HUES6 (cell line): ENCODE data around the gene RPS6KA3.
"Not testable (repeated sequence)": the region's sequence is repeated elsewhere in the genome, so short reads cannot be mapped to it uniquely, and the experiment has no call there.

ENCODE experiments used
- H3K27ac ChIP-seq: 2 replicates; pipeline ENCODE4 v1.7.0; 2013; ENCODE audit warnings: low read depth, mild to moderate bottlenecking, low read length, inconsistent platforms
- H3K27me3 ChIP-seq: 2 replicates; pipeline ENCODE4 v1.6.1; 2013; ENCODE audit warnings: low read length; ENCODE audit not compliant: control insufficient read depth, insufficient read depth
- H3K36me3 ChIP-seq: 2 replicates; pipeline ENCODE4 v1.6.1; 2013; ENCODE audit warnings: low read length; ENCODE audit not compliant: control insufficient read depth, insufficient read depth
- H3K4me1 ChIP-seq: 2 replicates; pipeline ENCODE4 v1.6.1; 2013; ENCODE audit warnings: low read length; ENCODE audit not compliant: control insufficient read depth, insufficient read depth
- H3K4me3 ChIP-seq: 2 replicates; pipeline ENCODE4 v1.5.1; 2013; ENCODE audit warnings: low read depth, low read length
- H3K9ac ChIP-seq: one replicate; pipeline ENCODE4 v1.6.1; 2013; ENCODE audit warnings: mild to moderate bottlenecking, low read length
- H3K9me3 ChIP-seq: 2 replicates; pipeline ENCODE4 v1.6.1; 2013; ENCODE audit warnings: low read depth, low read length; ENCODE audit not compliant: control insufficient read depth, insufficient read depth

RPS6KA3 gene

DNA sequence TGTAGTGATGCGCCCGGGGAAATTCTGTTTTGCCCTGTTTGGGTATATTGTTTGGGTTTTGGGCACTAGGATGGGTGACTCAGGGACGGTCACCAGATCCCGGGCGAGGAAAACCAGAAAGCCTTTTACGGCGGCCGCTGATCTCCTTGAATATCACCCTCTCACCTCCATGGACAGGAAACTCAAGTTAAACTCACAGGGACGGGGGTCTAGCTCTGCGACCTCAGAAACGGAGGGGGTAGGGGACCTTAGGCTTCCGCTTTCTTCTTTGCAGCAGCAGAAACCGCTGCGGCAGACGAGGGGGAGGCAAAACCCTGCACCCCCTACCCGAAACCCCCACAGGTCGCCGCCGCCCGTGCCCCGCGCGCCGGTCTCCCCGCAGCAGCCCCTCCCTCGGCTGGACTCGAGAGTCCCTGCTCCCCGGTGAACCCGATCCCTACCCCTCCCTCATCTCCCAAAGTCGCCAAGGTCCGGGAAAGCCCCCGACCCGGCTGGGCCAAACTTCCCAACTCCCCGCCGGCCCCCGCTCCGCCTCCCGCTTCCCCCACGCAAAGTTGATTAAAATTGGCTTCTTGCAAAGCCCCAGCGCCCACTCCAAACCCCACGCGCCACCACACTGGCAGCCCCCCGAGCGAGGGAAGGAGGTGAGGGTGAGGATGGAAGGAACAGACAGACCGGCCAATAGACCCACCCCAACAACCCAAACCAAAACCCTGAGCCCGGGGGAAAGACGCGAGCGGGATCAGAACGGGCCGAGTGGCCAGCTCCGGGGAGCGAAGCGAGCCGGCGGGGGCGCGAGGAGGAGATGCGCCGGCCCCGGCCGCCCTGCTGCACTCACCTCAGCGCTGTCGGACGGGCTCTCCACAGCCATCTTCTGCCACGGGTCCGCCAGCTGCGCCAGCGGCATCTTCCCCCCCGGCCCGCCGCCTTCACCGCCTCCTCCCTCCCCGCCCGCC lies 705 bp downstream of the RPS6KA3 start:
- peaks cover 42% of the 10 kb centered on the region for H3K27me3 ChIP-seq
- H3K27ac ChIP-seq: no peak overlapping the region; the same call in 1 of the 2 replicates
- peak overlapping the region; percentile 78 for H3K9ac ChIP-seq
- no peaks in the 10 kb centered on the region for H3K36me3 ChIP-seq
- peak overlapping the region; percentile 86 for H3K4me3 ChIP-seq
- H3K9me3 ChIP-seq: no peaks in the 10 kb centered on the region
- H3K4me1 ChIP-seq: peaks cover 9% of the 10 kb centered on the region

DNA sequence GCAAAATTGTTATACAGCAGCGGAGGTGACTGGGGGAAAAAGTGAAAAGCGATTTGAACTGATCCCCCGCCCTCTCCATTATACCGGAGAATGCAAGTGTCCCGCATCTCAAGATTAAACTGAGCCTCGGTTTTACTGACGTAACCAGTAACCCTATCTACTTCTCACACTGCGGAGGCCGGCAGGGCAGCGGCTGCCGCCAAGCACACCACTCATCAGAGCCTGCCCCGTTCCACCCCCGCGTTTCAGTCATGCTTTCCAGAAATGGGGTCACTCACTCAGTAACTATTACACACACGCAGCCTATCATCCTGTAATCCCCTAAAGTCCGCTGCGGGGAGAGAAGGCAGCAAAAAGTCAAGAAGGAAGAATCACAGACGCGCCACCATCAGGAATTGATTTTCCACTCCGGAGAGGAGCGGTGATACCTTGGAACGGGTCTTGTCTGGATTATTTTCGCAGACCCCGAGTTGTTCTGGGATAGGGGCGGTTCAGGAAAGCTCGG lies 1.4 kb downstream of the RPS6KA3 start:
- peaks cover 35% of the 10 kb centered on the region for H3K27me3 ChIP-seq
- peak overlapping the region; percentile 78 for H3K9ac ChIP-seq
- H3K9me3 ChIP-seq: no peaks in the 10 kb centered on the region
- peak overlapping the region; percentile 86 for H3K4me3 ChIP-seq
- no peak overlapping the region for H3K27ac ChIP-seq
- H3K4me1 ChIP-seq: peaks cover 9% of the 10 kb centered on the region
- H3K36me3 ChIP-seq: no peaks in the 10 kb centered on the region

DNA sequence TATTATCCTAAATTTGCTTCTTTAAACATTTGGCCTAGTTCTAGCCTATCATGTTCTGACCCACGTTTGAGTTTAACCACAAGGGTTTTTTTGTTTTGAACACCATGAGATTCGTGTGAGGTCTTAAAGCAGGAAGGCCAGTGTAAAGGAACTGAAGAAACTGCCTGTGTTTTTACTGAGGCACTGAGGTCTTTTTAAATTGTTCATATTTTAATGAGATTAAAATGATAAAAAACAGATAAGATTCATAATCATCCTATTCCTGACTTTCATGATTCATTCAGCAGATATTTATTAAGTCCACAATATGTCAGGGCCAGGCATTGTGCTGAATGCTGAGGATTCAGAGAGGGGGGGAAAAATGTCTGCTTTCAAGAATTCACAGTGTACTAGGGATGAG lies 3.2 kb downstream of the RPS6KA3 start:
- Histone ChIP-seq H3K9ac (no peak overlapping the region), H3K4me3 (no peak overlapping the region)

DNA sequence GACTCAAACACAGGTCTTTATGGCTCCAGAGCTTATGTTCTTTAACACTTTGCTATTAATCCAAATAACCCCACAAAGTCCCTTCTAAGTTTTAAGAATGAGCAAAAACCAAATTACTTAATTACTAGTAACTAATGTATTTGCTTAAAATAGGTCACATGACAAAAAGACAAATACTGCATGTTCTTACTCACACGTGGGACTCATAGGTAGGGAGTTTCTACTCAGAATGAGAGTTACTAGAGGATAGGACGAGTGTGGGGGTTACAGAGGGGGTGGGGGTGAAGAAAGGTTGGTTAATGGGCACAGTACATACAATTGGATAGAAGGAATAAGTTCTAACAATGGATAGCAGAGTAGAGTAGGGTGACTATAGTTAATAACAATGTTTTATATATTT lies 5.8 kb downstream of the RPS6KA3 start:
- H3K27ac ChIP-seq: no peak overlapping the region
- H3K4me1 ChIP-seq: peaks cover 4% of the 10 kb centered on the region; the same call in 1 of the 2 replicates
- H3K9ac ChIP-seq: no peak overlapping the region
- H3K36me3 ChIP-seq: no peaks in the 10 kb centered on the region
- no peak overlapping the region for H3K4me3 ChIP-seq
- H3K9me3 ChIP-seq: no peaks in the 10 kb centered on the region
- peaks cover 10% of the 10 kb centered on the region; the same call in 1 of the 2 replicates for H3K27me3 ChIP-seq

More for the DNA sequence above, 3.2 kb downstream of the RPS6KA3 start:
- Histone ChIP-seq H3K36me3 (no peaks in the 10 kb centered on the region), H3K9me3 (no peaks in the 10 kb centered on the region), H3K27ac (no peak overlapping the region), H3K27me3 (peaks cover 17% of the 10 kb centered on the region), H3K4me1 (peaks cover 6% of the 10 kb centered on the region)

DNA sequence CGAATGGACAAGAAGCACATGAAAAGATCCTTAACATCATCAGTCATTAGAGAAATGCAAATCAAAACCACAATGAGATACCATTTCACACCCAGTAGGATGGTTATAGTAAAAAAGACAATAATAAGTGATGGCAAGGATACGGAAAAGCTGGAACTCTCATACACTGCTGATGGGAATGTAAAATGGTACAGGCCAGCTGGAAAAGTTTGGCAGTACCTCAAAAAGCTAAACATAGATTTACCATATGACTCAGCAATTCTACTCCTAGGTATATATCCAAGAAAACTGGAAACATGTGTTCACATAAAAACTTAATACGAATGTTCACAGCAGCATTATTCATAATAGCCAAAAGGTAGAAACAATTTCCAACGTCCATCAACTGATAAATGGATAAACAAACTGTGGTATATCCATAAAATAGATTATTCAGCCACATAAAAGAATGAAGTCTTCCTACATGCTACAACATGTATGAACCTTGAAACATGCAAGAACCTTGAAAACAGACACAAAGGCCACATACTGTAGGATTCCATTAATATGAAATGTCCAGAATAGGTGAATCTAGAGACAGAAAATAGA lies 11.9 kb downstream of the RPS6KA3 start:
- H3K4me3 ChIP-seq: no peak overlapping the region
- H3K4me1 ChIP-seq: no peaks in the 10 kb centered on the region
- 0 out of 2 replicates have a peak, but pooled peaks cover 6% of the 10 kb centered on the region for H3K36me3 ChIP-seq
- no peaks in the 10 kb centered on the region; the same call in 1 of the 2 replicates for H3K27me3 ChIP-seq
- H3K9ac ChIP-seq: no peak overlapping the region
- H3K27ac ChIP-seq: no peak overlapping the region
- H3K9me3 ChIP-seq: no peaks in the 10 kb centered on the region

DNA sequence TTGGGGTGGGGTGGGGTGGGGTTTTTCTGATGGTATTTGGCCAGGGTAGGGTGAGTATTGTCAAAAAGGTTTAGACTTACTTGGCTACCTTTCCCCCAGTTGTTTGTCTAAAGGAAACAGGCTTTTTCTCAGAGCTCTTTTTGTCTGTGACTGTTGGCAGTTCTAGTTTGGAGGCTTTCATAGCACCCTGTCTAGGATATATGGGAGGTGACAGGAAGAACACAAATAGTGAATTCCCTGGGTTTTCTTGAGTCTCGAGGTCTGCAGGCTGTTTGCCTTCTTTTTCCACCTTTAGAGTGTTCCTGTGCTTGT lies 13.5 kb downstream of the RPS6KA3 start:
- Histone ChIP-seq H3K9ac (no peak overlapping the region), H3K4me3 (no peak overlapping the region), H3K9me3 (no peaks in the 10 kb centered on the region), H3K36me3 (0 out of 2 replicates have a peak, but pooled peaks cover 6% of the 10 kb centered on the region), H3K27me3 (no peaks in the 10 kb centered on the region; the same call in 1 of the 2 replicates), H3K27ac (no peak overlapping the region), H3K4me1 (no peaks in the 10 kb centered on the region)

DNA sequence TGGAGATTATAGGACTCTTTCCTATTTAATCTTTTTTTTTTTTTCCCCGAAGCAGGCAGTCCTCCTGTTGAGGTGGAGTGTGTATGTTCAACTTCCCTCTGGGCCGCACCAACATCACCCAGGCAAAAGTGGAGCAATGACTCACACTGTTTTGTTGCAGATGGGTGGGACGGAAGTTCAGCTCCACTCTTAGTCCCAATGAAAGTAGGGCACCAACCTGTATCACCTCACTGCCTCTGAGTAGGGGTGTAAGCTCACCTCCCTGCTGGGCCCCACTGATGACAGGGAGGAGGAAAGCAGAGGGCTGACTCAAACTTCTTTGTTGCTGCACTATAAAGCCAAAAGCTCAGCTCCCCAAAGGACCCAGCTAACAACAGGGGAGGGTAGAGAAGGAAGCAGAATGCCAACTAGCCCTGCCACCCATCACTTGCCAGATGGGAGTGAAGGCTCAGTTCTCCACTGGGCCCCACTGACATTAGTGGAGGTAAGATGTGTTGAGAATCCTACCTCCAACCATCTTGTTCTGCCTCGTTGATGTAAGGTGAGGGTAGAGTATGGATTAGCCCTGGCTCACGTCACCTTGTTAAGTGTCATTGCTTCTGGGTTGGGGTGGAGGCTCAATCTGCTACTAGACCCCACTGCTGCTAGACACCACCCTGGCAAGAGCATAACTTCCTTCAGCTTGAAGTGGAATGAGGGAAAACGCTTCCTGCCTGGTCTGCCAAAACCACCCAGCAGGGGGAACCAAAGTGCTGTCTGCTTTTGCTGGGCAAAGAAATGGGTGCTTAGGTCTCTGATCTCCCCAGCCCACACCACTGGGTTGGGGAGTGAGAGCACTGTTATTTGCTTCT lies 14.1 kb downstream of the RPS6KA3 start:
- H3K9ac ChIP-seq: no peak overlapping the region
- 0 out of 2 replicates have a peak, but pooled peaks cover 6% of the 10 kb centered on the region for H3K36me3 ChIP-seq
- H3K4me3 ChIP-seq: no peak overlapping the region
- no peaks in the 10 kb centered on the region for H3K9me3 ChIP-seq
- H3K4me1 ChIP-seq: no peaks in the 10 kb centered on the region
- H3K27ac ChIP-seq: no peak overlapping the region
- no peaks in the 10 kb centered on the region; the same call in 1 of the 2 replicates for H3K27me3 ChIP-seq

DNA sequence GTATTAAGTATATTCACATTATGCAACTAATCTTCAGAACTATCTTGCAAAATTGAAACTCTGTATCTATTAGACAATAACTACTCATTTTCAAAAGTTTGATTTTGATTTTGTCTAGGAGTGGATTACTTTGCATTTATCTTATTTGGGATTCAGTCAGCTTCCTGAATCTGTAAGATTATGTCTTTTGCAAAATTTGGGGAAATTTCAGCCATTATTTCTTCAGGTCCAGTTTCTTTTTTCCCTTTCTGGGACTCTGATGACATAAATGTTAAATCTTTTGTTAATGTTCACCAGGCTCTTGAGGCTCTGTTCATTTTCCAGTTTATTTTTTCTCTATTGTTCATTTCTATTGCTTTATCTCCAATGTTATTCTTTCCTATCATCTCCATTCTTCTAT lies 15.0 kb downstream of the RPS6KA3 start:
- H3K9me3 ChIP-seq: no peaks in the 10 kb centered on the region
- H3K4me1 ChIP-seq: no peaks in the 10 kb centered on the region
- H3K4me3 ChIP-seq: no peak overlapping the region
- no peaks in the 10 kb centered on the region; the same call in 1 of the 2 replicates for H3K27me3 ChIP-seq
- H3K36me3 ChIP-seq: 0 out of 2 replicates have a peak, but pooled peaks cover 6% of the 10 kb centered on the region
- no peak overlapping the region for H3K9ac ChIP-seq
- H3K27ac ChIP-seq: no peak overlapping the region

DNA sequence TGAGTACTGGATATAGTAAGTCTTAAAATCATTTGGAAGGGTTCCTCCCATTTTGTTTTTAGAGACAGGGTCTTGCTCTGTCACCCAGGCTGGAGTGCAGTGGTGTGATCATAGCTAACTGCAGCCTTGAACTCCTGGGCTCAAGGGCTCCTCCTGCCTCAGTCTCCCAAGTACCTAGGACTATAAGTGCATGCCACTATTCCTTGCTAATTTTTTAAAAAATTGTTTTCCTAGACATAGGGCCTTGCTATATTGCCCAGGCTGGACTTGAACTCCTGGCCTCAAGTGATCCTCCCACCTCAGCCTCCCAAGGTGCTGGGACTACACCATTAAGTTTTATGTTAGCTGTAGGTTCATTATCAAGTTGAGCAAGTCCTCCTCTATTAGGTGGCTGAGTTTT lies 16.6 kb downstream of the RPS6KA3 start:
- not testable (repeated sequence) for H3K27me3 ChIP-seq, H3K36me3 ChIP-seq, H3K4me1 ChIP-seq, H3K27ac ChIP-seq, H3K9ac ChIP-seq, H3K4me3 ChIP-seq, H3K9me3 ChIP-seq

DNA sequence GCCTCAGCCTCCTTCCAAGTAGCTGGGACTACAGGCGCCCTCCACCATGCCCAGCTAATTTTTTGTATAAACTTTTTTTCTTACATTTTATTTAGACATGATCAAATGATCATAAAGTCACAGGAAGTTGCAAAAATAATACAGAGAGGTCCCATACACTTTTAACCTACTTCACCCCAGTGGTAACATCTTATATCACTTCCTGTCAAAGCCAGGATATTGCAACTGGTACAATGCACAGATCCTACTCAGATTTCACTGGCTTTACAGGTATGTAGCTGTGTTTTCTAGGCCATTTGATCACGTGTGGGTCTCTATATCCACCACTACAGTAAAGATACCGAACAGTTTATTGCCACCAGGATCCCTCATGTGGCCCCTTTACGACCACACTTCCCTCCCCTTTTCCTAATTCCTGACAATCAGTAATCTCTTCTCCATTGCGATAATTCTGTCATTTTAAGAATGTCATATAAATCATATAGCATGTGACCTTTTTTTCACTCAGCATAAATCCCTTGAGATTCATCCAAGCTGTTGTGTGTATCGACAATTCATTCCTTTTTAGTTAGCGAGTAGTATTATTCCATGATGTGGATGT lies 18.0 kb downstream of the RPS6KA3 start:
- Histone ChIP-seq H3K4me1 (no peaks in the 10 kb centered on the region), H3K27ac (no peak overlapping the region), H3K27me3 (no peaks in the 10 kb centered on the region; the same call in 1 of the 2 replicates)

More for the DNA sequence above, 18.0 kb downstream of the RPS6KA3 start:
- no peaks in the 10 kb centered on the region for H3K9me3 ChIP-seq
- H3K4me3 ChIP-seq: no peak overlapping the region
- 0 out of 2 replicates have a peak, but pooled peaks cover 6% of the 10 kb centered on the region for H3K36me3 ChIP-seq
- no peak overlapping the region for H3K9ac ChIP-seq
